ENCODE data around the gene PGBD1.

DNA sequence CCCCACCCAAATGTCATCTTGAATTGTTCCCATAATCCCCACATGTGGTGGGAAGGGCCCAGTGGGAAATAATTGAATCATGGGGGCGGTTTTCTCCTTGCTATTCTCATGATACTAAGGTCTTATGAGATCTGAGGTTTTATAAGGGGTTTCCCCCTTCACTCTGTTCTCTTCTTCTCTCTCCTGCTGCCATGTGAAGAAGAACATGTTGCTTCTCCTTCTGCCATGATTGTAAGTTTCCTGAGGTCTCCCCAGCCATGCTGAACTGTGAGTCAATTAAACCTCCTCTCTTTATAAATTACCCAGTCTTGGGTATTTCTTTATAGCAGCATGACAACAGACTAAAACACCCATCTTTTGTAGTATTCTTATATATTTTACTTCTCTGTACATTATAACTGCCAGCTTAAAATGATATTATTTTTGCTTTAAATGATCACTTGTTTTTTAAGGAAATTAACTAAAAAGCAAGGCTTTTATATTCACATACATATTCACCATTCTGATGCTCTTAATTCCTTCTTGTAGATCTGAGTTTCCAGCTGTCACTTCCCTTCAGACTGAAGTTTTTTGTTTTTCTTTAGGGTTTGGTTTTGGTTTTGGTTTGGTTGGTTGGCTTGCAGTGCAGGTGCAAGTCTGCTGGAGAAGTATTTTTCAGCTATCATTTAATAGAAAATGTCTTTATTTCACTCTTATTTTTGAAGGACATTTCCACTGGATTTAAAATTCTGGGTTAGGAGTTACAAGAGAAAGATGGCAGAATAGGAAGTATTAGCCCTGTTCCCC is 59.1 kb downstream of the PGBD1 start:
- TF ChIP-seq, protein P1, sequence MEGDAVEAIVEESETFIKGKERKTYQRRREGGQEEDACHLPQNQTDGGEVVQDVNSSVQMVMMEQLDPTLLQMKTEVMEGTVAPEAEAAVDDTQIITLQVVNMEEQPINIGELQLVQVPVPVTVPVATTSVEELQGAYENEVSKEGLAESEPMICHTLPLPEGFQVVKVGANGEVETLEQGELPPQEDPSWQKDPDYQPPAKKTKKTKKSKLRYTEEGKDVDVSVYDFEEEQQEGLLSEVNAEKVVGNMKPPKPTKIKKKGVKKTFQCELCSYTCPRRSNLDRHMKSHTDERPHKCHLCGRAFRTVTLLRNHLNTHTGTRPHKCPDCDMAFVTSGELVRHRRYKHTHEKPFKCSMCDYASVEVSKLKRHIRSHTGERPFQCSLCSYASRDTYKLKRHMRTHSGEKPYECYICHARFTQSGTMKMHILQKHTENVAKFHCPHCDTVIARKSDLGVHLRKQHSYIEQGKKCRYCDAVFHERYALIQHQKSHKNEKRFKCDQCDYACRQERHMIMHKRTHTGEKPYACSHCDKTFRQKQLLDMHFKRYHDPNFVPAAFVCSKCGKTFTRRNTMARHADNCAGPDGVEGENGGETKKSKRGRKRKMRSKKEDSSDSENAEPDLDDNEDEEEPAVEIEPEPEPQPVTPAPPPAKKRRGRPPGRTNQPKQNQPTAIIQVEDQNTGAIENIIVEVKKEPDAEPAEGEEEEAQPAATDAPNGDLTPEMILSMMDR (IDR thresholded peaks at IDR 0.05; ENCODE audit: insufficient read depth, low read depth, low read length), result no peak
- TF ChIP-seq EZH2 (IDR thresholded peaks at IDR 0.05; ENCODE audit: insufficient read depth, low read length), result no peak
